ENCODE measurements around the gene NEUROD6. TPM values are rescaled to one million over a fixed set of nuclear protein-coding genes. Genes with fewer than 3 reads are reported as not detected.

The NEUROD6 gene
- polyA plus RNA-seq, 1 donor from 2014 or later = not detected

- TF ChIP-seq POLR2AphosphoS5 (IDR thresholded peaks at IDR 0.05) = no peak
- no peak for TF ChIP-seq TAF1 (IDR thresholded peaks at IDR 0.05; ENCODE audit: low read depth)
- TF ChIP-seq RAD21 (conservative IDR thresholded peaks at IDR 0.05) = no peak
Observed at GRCh38 chr7:31363051-31363450, 22.5 kb upstream of the NEUROD6 start (continued).

GRCh38 chr7:31362401-31362800, 21.9 kb upstream of the NEUROD6 start:
- H3K4me3 ChIP-seq (ENCODE audit: low read length) = no peak overlapping the region
- H3F3A ChIP-seq (ENCODE audit: insufficient read depth, low read length, poor library complexity, severe bottlenecking) = no peaks in the 10 kb centered on the region
- H3K4me2 ChIP-seq (ENCODE audit: low read length) = no peak overlapping the region
- H3K36me3 ChIP-seq (ENCODE audit: insufficient read depth, low read length) = no peaks in the 10 kb centered on the region
- no peak overlapping the region for H3K9ac ChIP-seq (ENCODE audit: low read length)
- no peaks in the 10 kb centered on the region for H3K79me2 ChIP-seq (replicated peaks; ENCODE audit: insufficient read depth, low read length)
- no peaks in the 10 kb centered on the region for H4K20me1 ChIP-seq (ENCODE audit: insufficient read depth)
- H3K9me3 ChIP-seq (ENCODE audit: low read length) = no peaks in the 10 kb centered on the region
- H3K27me3 ChIP-seq (ENCODE audit: insufficient read depth, low read depth, low read length) = no peaks in the 10 kb centered on the region
- H3K9me2 ChIP-seq (ENCODE audit: insufficient read depth, low read length) = no peaks in the 10 kb centered on the region
- H3K27ac ChIP-seq (ENCODE audit: low read length) = no peak overlapping the region
- no peak for TF ChIP-seq POLR2AphosphoS5 (IDR thresholded peaks at IDR 0.05)
- H2AFZ ChIP-seq (ENCODE audit: low read depth, low read length) = no peak overlapping the region

DNA sequence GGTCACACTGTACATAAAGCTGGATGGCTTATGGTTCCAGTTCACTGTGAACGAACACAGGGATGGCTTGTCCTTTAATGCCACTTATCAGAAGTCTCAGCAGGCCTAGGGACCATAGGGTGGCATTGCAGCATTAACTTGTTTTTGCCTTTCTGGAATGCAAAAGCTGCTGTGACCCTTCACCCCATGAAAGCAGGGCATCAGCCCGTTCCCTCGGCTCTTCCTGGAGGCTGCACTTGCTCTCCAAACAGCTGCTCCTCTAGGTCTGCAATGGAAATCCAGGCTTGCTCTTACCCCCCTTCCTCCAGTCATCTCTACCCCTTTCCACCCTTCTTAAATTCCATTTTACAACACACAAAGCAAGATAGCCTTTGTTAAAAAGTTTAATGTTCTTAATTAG, 17.9 kb upstream of the NEUROD6 start:
- no peaks in the 10 kb centered on the region for H3K36me3 ChIP-seq (ENCODE audit: insufficient read depth, low read length)
- no peak overlapping the region for H3K9ac ChIP-seq (ENCODE audit: low read length)
- no peak for TF ChIP-seq MXI1 (conservative IDR thresholded peaks at IDR 0.05; ENCODE audit: poor library complexity, severe bottlenecking)
- TF ChIP-seq EZH2 (IDR thresholded peaks at IDR 0.05; ENCODE audit: borderline replicate concordance, insufficient read depth, low read length, poor library complexity, severe bottlenecking) = no peak
- TF ChIP-seq EP300 (conservative IDR thresholded peaks at IDR 0.05; ENCODE audit: poor library complexity, severe bottlenecking) = no peak
- TF ChIP-seq SMC3 (conservative IDR thresholded peaks at IDR 0.05; ENCODE audit: poor library complexity) = no peak
- TF ChIP-seq, protein P1, sequence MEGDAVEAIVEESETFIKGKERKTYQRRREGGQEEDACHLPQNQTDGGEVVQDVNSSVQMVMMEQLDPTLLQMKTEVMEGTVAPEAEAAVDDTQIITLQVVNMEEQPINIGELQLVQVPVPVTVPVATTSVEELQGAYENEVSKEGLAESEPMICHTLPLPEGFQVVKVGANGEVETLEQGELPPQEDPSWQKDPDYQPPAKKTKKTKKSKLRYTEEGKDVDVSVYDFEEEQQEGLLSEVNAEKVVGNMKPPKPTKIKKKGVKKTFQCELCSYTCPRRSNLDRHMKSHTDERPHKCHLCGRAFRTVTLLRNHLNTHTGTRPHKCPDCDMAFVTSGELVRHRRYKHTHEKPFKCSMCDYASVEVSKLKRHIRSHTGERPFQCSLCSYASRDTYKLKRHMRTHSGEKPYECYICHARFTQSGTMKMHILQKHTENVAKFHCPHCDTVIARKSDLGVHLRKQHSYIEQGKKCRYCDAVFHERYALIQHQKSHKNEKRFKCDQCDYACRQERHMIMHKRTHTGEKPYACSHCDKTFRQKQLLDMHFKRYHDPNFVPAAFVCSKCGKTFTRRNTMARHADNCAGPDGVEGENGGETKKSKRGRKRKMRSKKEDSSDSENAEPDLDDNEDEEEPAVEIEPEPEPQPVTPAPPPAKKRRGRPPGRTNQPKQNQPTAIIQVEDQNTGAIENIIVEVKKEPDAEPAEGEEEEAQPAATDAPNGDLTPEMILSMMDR (IDR thresholded peaks at IDR 0.05; ENCODE audit: poor library complexity, severe bottlenecking) = no peak
- no peak for TF ChIP-seq POLR2AphosphoS5 (IDR thresholded peaks at IDR 0.05)
- TF ChIP-seq, protein P2, sequence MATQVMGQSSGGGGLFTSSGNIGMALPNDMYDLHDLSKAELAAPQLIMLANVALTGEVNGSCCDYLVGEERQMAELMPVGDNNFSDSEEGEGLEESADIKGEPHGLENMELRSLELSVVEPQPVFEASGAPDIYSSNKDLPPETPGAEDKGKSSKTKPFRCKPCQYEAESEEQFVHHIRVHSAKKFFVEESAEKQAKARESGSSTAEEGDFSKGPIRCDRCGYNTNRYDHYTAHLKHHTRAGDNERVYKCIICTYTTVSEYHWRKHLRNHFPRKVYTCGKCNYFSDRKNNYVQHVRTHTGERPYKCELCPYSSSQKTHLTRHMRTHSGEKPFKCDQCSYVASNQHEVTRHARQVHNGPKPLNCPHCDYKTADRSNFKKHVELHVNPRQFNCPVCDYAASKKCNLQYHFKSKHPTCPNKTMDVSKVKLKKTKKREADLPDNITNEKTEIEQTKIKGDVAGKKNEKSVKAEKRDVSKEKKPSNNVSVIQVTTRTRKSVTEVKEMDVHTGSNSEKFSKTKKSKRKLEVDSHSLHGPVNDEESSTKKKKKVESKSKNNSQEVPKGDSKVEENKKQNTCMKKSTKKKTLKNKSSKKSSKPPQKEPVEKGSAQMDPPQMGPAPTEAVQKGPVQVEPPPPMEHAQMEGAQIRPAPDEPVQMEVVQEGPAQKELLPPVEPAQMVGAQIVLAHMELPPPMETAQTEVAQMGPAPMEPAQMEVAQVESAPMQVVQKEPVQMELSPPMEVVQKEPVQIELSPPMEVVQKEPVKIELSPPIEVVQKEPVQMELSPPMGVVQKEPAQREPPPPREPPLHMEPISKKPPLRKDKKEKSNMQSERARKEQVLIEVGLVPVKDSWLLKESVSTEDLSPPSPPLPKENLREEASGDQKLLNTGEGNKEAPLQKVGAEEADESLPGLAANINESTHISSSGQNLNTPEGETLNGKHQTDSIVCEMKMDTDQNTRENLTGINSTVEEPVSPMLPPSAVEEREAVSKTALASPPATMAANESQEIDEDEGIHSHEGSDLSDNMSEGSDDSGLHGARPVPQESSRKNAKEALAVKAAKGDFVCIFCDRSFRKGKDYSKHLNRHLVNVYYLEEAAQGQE (IDR thresholded peaks at IDR 0.05; ENCODE audit: borderline replicate concordance) = no peak
- TF ChIP-seq RAD21 (conservative IDR thresholded peaks at IDR 0.05) = no peak
- no peak for TF ChIP-seq TAF1 (IDR thresholded peaks at IDR 0.05; ENCODE audit: low read depth)
- H3K4me2 ChIP-seq (ENCODE audit: low read length) = no peak overlapping the region
- no peak overlapping the region for H3K4me3 ChIP-seq (ENCODE audit: low read length)
- H3K9me3 ChIP-seq (ENCODE audit: low read length) = no peaks in the 10 kb centered on the region
- no peak overlapping the region for H2AFZ ChIP-seq (ENCODE audit: low read depth, low read length)
- H3K79me2 ChIP-seq (replicated peaks; ENCODE audit: insufficient read depth, low read length) = no peaks in the 10 kb centered on the region
- no peak overlapping the region for H3K27ac ChIP-seq (ENCODE audit: low read length)
- H3K9me2 ChIP-seq (ENCODE audit: insufficient read depth, low read length) = no peaks in the 10 kb centered on the region
- no peaks in the 10 kb centered on the region for H3K27me3 ChIP-seq (ENCODE audit: insufficient read depth, low read depth, low read length)
- H3F3A ChIP-seq (ENCODE audit: insufficient read depth, low read length, poor library complexity, severe bottlenecking) = no peaks in the 10 kb centered on the region
- no peaks in the 10 kb centered on the region for H4K20me1 ChIP-seq (ENCODE audit: insufficient read depth)
